BLaER1 treated with 17β-estradiol and CSF1 and Interleukin-3, amounts not matched to agents 10 nM and 100 nM (cell line): ENCODE data around the gene SLC30A2.
A peak's percentile ranks its signal among the peaks of the same experiment; 100 is the strongest.

Experiments
- H3K27ac ChIP-seq, 11 experiments: shearing (Covaris generic); formaldehyde crosslinking; 2 replicates each; pipeline ENCODE4 v1.8.1; 2022
- H3K27me3 ChIP-seq, 11 experiments: shearing (Covaris generic); formaldehyde crosslinking; 2 replicates each; pipeline ENCODE4 v1.8.1; 2022
- H3K36me3 ChIP-seq, 11 experiments: shearing (Covaris generic); formaldehyde crosslinking; 2 replicates each; pipeline ENCODE4 v1.8.1; 2022
- H3K4me1 ChIP-seq, 10 experiments: shearing (Covaris generic); formaldehyde crosslinking; 2 replicates each; pipeline ENCODE4 v1.8.1; 2022
- H3K4me2 ChIP-seq, 11 experiments: shearing (Covaris generic); formaldehyde crosslinking; 2 replicates each; pipeline ENCODE4 v1.8.1; 2022
- H3K4me3 ChIP-seq, 10 experiments: shearing (Covaris generic); formaldehyde crosslinking; 2 replicates each; pipeline ENCODE4 v1.8.1; 2022
- H3K9ac ChIP-seq, 11 experiments: shearing (Covaris generic); formaldehyde crosslinking; 2 replicates each; pipeline ENCODE4 v1.8.1; 2022
- H3K9me3 ChIP-seq, 11 experiments: shearing (Covaris generic); formaldehyde crosslinking; replicated peaks in 1 of 11; 2 replicates each; pipeline ENCODE4 v1.8.1; 2022
- H4K20me1 ChIP-seq, 11 experiments: shearing (Covaris generic); formaldehyde crosslinking; 2 replicates each; pipeline ENCODE4 v1.8.1; 2022
- Cebpa-rat ChIP-seq, 11 experiments: shearing (Covaris generic); IDR thresholded peaks; 2 replicates each; pipeline ENCODE4 v1.8.1; 2022

Gene SLC30A2

DNA sequence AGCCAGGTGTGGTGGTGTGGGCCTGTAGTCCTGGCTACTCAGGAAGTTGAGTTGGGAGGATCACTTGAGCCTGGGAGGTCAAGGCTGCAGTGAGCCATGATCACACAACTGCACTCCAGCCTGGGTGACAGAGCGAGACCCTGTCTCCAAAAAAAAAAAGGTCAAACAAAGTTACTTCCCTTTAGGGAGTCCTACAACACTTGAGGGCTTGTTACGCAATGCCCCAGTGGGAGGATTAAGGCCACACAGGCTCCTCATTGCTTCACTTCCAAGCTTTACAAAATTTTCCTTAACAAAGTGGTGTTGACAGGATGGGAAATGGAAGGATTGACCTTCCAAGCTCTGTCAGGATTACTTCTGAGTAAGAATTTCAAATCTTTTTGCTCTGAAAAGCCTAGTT is 30.6 kb downstream of the SLC30A2 start:
- TF ChIP-seq Cebpa-rat (IDR thresholded peaks at IDR 0.05): peak; percentile 93 to 99 (median 98)
- Histone ChIP-seq H3K4me2 (peak overlapping the region; percentile 72 to 98 (median 90)), H3K4me1 (peaks cover 51 to 100% (median 96%) of the 10 kb centered on the region in 10 experiments), H3K27me3 (no peaks in the 10 kb centered on the region), H3K9ac (peak overlapping the region in 9 of 11 experiments; percentile 32 to 63 (median 55); a peak in 16 of 22 replicates), H3K27ac (peak overlapping the region in 10 of 11 experiments; percentile 41 to 84 (median 80); a peak in 21 of 22 replicates), H3K4me3 (no peak overlapping the region), H3K36me3 (no peaks in the 10 kb centered on the region), H3K9me3 (no peaks in the 10 kb centered on the region), H4K20me1 (no peaks in the 10 kb centered on the region)

DNA sequence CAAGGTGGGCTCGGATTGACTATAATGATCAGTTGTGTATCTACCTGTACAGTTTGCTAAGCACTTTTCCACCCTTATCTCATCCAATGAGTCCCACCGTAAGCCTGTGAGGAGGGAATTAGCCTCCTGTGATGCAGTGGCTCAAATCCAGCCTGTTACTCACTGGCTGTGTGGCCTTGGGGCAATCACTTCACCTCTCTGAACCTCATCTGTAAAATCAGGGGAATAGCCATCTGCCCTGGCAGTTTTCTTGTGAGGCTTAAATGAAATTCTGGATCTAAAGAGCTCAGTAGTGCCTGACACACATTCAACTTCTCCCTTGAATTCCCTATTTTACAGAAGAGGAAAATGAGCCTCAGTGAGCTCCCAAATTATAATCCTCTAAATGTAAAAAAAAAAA is 31.7 kb downstream of the SLC30A2 start:
- Histone ChIP-seq H3K27ac (peak overlapping the region in 8 of 11 experiments; percentile 75 to 84 (median 80); a peak in 16 of 22 replicates), H3K4me3 (no peak overlapping the region), H3K4me2 (peak overlapping the region in 10 of 11 experiments; percentile 72 to 98 (median 90); a peak in 18 of 22 replicates), H3K9ac (peak overlapping the region in 2 of 11 experiments; percentile 28 to 52; a peak in 3 of 22 replicates), H3K27me3 (no peaks in the 10 kb centered on the region), H3K4me1 (peaks cover 40 to 100% (median 88%) of the 10 kb centered on the region in 10 experiments), H3K36me3 (no peaks in the 10 kb centered on the region), H4K20me1 (no peaks in the 10 kb centered on the region), H3K9me3 (no peaks in the 10 kb centered on the region)
- TF ChIP-seq Cebpa-rat (IDR thresholded peaks at IDR 0.05): no peak

DNA sequence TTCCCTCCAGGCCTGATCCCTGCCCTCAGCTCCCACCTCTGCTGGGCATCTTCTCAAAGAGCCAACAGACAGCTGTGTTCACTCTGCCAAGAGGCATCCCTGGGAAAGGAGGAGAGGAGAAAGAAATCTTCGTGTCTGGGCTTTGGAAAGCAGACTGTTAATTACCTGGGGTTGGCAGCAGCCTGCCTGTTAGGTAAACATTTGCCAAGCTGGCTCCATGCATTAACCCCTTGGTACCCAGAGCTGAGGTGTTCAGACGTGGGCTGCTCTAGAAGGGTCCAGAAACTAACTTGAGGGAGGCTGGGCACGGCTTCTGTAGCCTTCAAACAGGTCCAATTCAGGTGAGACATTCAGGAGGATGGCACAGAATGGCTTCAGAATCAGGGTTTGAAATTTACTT is 33.1 kb downstream of the SLC30A2 start:
- Histone ChIP-seq H3K4me2 (peak overlapping the region in 8 of 11 experiments; percentile 2 to 98 (median 35); a peak in 11 of 22 replicates), H3K9ac (no peak overlapping the region), H3K4me1 (peaks cover 41 to 92% (median 77%) of the 10 kb centered on the region in 10 experiments), H3K27ac (peak overlapping the region in 9 of 11 experiments; percentile 14 to 79 (median 31); a peak in 13 of 22 replicates), H3K36me3 (no peaks in the 10 kb centered on the region), H3K9me3 (no peaks in the 10 kb centered on the region), H3K4me3 (no peak overlapping the region), H3K27me3 (no peaks in the 10 kb centered on the region), H4K20me1 (no peaks in the 10 kb centered on the region)
- TF ChIP-seq Cebpa-rat (IDR thresholded peaks at IDR 0.05): no peak

- no peaks in the 10 kb centered on the region for H3K27me3 ChIP-seq
- no peaks in the 10 kb centered on the region for H3K36me3 ChIP-seq
- H3K4me3 ChIP-seq: no peak overlapping the region
- no peaks in the 10 kb centered on the region for H3K9me3 ChIP-seq
- peak overlapping the region in 7 of 11 experiments; percentile 0 to 50 (median 19); a peak in 10 of 22 replicates for H3K4me2 ChIP-seq
- no peak for TF ChIP-seq Cebpa-rat (IDR thresholded peaks at IDR 0.05)
- H3K27ac ChIP-seq: peak overlapping the region in 3 of 11 experiments; percentile 14 to 31 (median 27); a peak in 3 of 22 replicates
- H3K9ac ChIP-seq: peak overlapping the region in 1 of 11 experiments; percentile 19; a peak in 1 of 22 replicates
- peaks cover 32 to 84% (median 67%) of the 10 kb centered on the region in 10 experiments for H3K4me1 ChIP-seq
- no peaks in the 10 kb centered on the region for H4K20me1 ChIP-seq
Measured at GRCh38 chr1:26010825-26011224, 35.1 kb downstream of the SLC30A2 start.

- H3K36me3 ChIP-seq: no peaks in the 10 kb centered on the region
Measured at GRCh38 chr1:26009796-26010447, 36.0 kb downstream of the SLC30A2 start.

GRCh38 chr1:26006710-26007109 is 39.2 kb downstream of the SLC30A2 start:
- Histone ChIP-seq H3K9ac (no peak overlapping the region), H3K36me3 (no peaks in the 10 kb centered on the region), H3K9me3 (no peaks in the 10 kb centered on the region), H3K4me2 (peak overlapping the region in 4 of 11 experiments; percentile 11 to 60 (median 32); a peak in 3 of 22 replicates), H3K4me3 (no peak overlapping the region), H3K27ac (no peak overlapping the region), H3K27me3 (no peaks in the 10 kb centered on the region), H4K20me1 (no peaks in the 10 kb centered on the region), H3K4me1 (peaks cover 19 to 71% (median 48%) of the 10 kb centered on the region in 10 experiments)
- TF ChIP-seq Cebpa-rat (IDR thresholded peaks at IDR 0.05): no peak

More at GRCh38 chr1:26009796-26010447, 36.0 kb downstream of the SLC30A2 start:
- Histone ChIP-seq H3K4me2 (peak overlapping the region in 3 of 11 experiments; percentile 8 to 25 (median 10); a peak in 5 of 22 replicates), H3K9ac (no peak overlapping the region), H3K27ac (0 out of 22 replicates have a peak overlapping the region, but pooled peaks of 1 of the 11 experiments have one; percentile 5), H3K4me3 (no peak overlapping the region), H3K9me3 (no peaks in the 10 kb centered on the region), H4K20me1 (no peaks in the 10 kb centered on the region), H3K27me3 (no peaks in the 10 kb centered on the region), H3K4me1 (peaks cover 23 to 81% (median 60%) of the 10 kb centered on the region in 10 experiments)
- no peak for TF ChIP-seq Cebpa-rat (IDR thresholded peaks at IDR 0.05)

GRCh38 chr1:26005434-26006105 is 40.3 kb downstream of the SLC30A2 start:
- Histone ChIP-seq H3K9me3 (no peaks in the 10 kb centered on the region), H3K4me3 (no peak overlapping the region), H3K4me1 (peaks cover 9 to 60% (median 41%) of the 10 kb centered on the region in 10 experiments), H3K36me3 (no peaks in the 10 kb centered on the region), H3K27ac (no peak overlapping the region), H3K4me2 (peak overlapping the region in 1 of 11 experiments; percentile 14; a peak in 1 of 22 replicates), H3K9ac (no peak overlapping the region), H4K20me1 (no peaks in the 10 kb centered on the region), H3K27me3 (no peaks in the 10 kb centered on the region)
- no peak for TF ChIP-seq Cebpa-rat (IDR thresholded peaks at IDR 0.05)

- Histone ChIP-seq H3K27me3 (no peaks in the 10 kb centered on the region), H3K4me1 (peaks cover 9 to 46% (median 34%) of the 10 kb centered on the region in 10 experiments), H4K20me1 (no peaks in the 10 kb centered on the region), H3K4me3 (no peak overlapping the region; a peak in 1 of 20 replicates), H3K4me2 (peak overlapping the region; percentile 21 to 74 (median 64); a peak in 21 of 22 replicates), H3K27ac (peak overlapping the region in 6 of 11 experiments; percentile 11 to 61 (median 43); a peak in 6 of 22 replicates), H3K9me3 (no peaks in the 10 kb centered on the region), H3K9ac (peak overlapping the region in 1 of 11 experiments; percentile 37; a peak in 1 of 22 replicates), H3K36me3 (no peaks in the 10 kb centered on the region)
- no peak for TF ChIP-seq Cebpa-rat (IDR thresholded peaks at IDR 0.05)
Measured at GRCh38 chr1:26003756-26004155, 42.2 kb downstream of the SLC30A2 start.

DNA sequence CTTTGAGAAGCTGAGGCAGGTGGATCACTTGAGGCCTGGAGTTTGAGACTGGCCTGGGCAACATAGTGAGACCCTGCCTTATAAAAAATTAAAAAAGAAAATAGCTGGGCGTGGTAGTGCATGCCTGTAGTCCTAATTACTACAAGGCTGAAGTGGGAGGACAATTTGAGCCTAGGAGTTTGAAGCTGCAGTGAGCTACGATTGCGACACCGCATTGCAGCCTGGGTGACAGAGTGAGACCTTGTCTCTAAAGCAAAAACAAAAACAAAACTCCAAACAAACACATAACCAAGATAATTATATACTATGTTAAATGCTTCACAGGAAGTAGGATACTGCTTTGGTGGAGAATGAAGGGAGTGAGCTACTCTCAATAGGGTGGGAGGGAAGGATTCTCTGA is 42.7 kb downstream of the SLC30A2 start:
- H3K36me3 ChIP-seq: no peaks in the 10 kb centered on the region
- H4K20me1 ChIP-seq: no peaks in the 10 kb centered on the region
- H3K9ac ChIP-seq: no peak overlapping the region
- H3K4me1 ChIP-seq: peaks cover 13 to 50% (median 38%) of the 10 kb centered on the region in 10 experiments
- peak overlapping the region; percentile 21 to 74 (median 64); a peak in 20 of 22 replicates for H3K4me2 ChIP-seq
- no peaks in the 10 kb centered on the region for H3K27me3 ChIP-seq
- H3K4me3 ChIP-seq: no peak overlapping the region
- H3K9me3 ChIP-seq: no peaks in the 10 kb centered on the region
- peak overlapping the region in 6 of 11 experiments; percentile 11 to 61 (median 43); a peak in 4 of 22 replicates for H3K27ac ChIP-seq
- peak in 10 of 11 experiments; percentile 27 to 88 (median 80); a peak in 16 of 22 replicates for TF ChIP-seq Cebpa-rat (IDR thresholded peaks at IDR 0.05)
